GM21381 (cell line): ENCODE data around the gene MXRA8.

Source experiments
- ATAC-seq: cut with Tn5 transposase; IDR thresholded peaks from one replicate; pipeline ENCODE4 v1.9.1; 2021; ENCODE audit warnings: mild to moderate bottlenecking, moderate library complexity; ENCODE audit not compliant: unreplicated experiment

The MXRA8 gene

GRCh38 chr1:1351511-1352427 lies 6.6 kb downstream of the MXRA8 start:
- ATAC-seq, result no peak

GRCh38 chr1:1349256-1350012 lies 8.9 kb downstream of the MXRA8 start, which contains the start of gene DVL1:
DVL1 (minus strand) TSS chr1:1349418; CDS start chr1:1349065, 353 bp downstream.
- peak; percentile 64 for ATAC-seq

- ATAC-seq, result peak; percentile 36
Measured at GRCh38 chr1:1348420-1349255, 9.7 kb downstream of the MXRA8 start.

GRCh38 chr1:1347663-1348419 lies 10.5 kb downstream of the MXRA8 start:
- ATAC-seq, result no peak

GRCh38 chr1:1347026-1347595 lies 11.2 kb downstream of the MXRA8 start:
- ATAC-seq, result no peak

GRCh38 chr1:1346501-1346890 lies 11.9 kb downstream of the MXRA8 start:
- no peak for ATAC-seq

- no peak for ATAC-seq
Measured at GRCh38 chr1:1345860-1346500, 12.4 kb downstream of the MXRA8 start.

- no peak for ATAC-seq
Measured at GRCh38 chr1:1345384-1345783, 13.0 kb downstream of the MXRA8 start.

GRCh38 chr1:1344655-1345361 lies 13.5 kb downstream of the MXRA8 start:
- ATAC-seq, result no peak

GRCh38 chr1:1343811-1344421 lies 14.4 kb downstream of the MXRA8 start:
- ATAC-seq, result no peak

- ATAC-seq, result no peak
Measured at GRCh38 chr1:1342584-1343115, 15.7 kb downstream of the MXRA8 start.

GRCh38 chr1:1342061-1342562 lies 16.2 kb downstream of the MXRA8 start:
- no peak for ATAC-seq

- ATAC-seq, result no peak
Measured at GRCh38 chr1:1341549-1342021, 16.8 kb downstream of the MXRA8 start.

- no peak for ATAC-seq
Measured at GRCh38 chr1:1340791-1341548, 17.4 kb downstream of the MXRA8 start.

GRCh38 chr1:1340185-1340584 lies 18.2 kb downstream of the MXRA8 start:
- ATAC-seq, result no peak

- no peak for ATAC-seq
Measured at GRCh38 chr1:1338278-1338677, 20.1 kb downstream of the MXRA8 start.

- ATAC-seq, result no peak
Measured at GRCh38 chr1:1337793-1338147, 20.6 kb downstream of the MXRA8 start.
